ENCODE measurements around the gene ZNF554. TPM values are rescaled to one million over a fixed set of nuclear protein-coding genes. Genes with fewer than 3 reads are reported as not detected.

ZNF554 gene
- total RNA-seq, 2 donors from 2014 or later: 4.4 to 8.6 TPM

DNA sequence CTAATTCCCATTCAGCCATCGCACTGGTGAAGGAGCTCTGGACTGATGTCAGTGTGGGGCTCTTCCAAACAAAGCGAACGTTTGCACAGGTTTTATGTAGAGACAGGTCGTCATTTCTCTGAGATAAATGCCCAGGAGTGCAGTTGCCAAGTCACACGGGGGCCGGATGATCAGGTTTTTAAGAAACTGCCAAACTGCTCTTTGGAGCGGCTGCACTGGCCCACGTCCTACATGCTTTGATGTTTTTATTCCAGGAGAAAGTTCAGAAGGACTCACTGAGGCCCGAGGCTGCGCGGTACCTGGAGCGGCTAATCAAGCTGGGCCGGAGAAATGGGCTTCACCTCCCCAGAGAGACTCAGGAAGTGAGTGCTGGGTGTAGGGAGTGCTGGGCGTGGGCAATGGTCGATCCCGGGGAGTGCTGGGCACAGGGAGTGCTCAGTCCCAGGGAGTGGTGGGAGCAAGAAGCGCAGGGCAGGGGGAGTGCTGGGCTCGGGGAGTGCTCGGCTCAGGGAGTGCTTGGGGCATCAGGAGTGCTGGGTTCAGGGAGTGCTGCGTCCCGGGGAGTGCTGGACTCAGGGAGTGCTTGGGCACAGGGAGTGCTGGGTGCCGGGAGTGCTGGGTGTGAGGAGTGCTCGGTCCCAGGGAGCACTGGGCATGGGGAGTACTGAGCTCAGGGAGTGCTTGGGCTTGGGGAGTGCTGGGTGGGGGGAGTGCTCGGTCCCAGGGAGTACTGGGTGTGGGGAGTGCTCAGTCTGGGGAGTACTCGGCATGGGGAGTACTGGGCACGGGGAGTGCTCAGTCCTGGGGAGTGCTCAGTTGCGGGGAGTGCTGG, 23.6 kb upstream of the ZNF554 start:
- no peaks in the 10 kb centered on the region for H3K27me3 ChIP-seq (replicated peaks; ENCODE audit: insufficient read depth)
- no peaks in the 10 kb centered on the region for H3K36me3 ChIP-seq
- WGBS: 66% methylated on average over 27 of the region's 27 CpGs
- intact Hi-C loops (cut with DNase I): no loop called here
- no peaks in the 10 kb centered on the region for H3K9me3 ChIP-seq
- peak overlapping the region; percentile 16 to 35 for H3K4me3 ChIP-seq
- TF ChIP-seq, protein P1, sequence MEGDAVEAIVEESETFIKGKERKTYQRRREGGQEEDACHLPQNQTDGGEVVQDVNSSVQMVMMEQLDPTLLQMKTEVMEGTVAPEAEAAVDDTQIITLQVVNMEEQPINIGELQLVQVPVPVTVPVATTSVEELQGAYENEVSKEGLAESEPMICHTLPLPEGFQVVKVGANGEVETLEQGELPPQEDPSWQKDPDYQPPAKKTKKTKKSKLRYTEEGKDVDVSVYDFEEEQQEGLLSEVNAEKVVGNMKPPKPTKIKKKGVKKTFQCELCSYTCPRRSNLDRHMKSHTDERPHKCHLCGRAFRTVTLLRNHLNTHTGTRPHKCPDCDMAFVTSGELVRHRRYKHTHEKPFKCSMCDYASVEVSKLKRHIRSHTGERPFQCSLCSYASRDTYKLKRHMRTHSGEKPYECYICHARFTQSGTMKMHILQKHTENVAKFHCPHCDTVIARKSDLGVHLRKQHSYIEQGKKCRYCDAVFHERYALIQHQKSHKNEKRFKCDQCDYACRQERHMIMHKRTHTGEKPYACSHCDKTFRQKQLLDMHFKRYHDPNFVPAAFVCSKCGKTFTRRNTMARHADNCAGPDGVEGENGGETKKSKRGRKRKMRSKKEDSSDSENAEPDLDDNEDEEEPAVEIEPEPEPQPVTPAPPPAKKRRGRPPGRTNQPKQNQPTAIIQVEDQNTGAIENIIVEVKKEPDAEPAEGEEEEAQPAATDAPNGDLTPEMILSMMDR (IDR thresholded peaks at IDR 0.05): no peak
- peak; percentile 72 for TF ChIP-seq POLR2AphosphoS5 (IDR thresholded peaks at IDR 0.05)
- H3K4me1 ChIP-seq (replicated peaks): no peaks in the 10 kb centered on the region
- DNase-seq (ENCODE audit: low spot score): peak; percentile 62
- H3K27ac ChIP-seq: peak overlapping the region; percentile 65 to 67

DNA sequence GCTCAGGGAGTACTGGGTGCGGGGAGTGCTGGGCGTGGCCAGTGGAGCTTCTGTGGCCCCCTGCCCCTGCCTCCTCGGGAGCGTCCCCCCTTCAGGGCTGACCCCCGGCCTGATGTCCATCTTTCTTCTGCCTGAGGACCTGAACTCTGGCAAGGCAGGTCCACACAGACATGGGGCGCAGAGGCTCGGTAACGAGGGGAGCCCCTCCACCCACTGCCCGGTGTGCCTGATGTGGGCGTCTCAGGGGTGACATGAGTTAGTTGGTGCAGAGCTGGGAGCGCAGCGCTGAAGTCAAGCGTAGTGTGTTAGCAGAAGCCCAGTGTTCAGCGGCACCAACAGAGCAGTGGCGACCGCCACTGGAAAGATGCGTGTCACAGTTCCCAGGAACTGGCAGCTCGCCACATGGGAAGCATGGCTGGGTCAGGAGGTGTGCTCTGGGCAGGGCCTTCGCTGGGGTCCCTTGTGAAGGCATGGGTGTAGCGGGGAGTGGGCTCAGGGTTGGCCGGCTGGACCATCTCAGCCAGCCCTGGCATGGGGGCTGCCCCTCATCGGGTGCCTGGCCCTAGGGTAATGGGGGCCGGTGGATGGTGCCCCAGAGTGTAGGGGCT, 22.9 kb upstream of the ZNF554 start:
- Histone ChIP-seq H3K9me3 (no peaks in the 10 kb centered on the region), H3K4me1 (replicated peaks) (no peaks in the 10 kb centered on the region), H3K27ac (peak overlapping the region; percentile 65 to 67), H3K36me3 (no peaks in the 10 kb centered on the region), H3K27me3 (replicated peaks; ENCODE audit: insufficient read depth) (no peaks in the 10 kb centered on the region), H3K4me3 (peak overlapping the region in 1 of 2 donors; percentile 35)
- no peak for DNase-seq (ENCODE audit: low spot score)
- TF ChIP-seq, protein P1 (IDR thresholded peaks at IDR 0.05): no peak
- no peak for TF ChIP-seq POLR2AphosphoS5 (IDR thresholded peaks at IDR 0.05)
- no peak for TF ChIP-seq POLR2A (IDR thresholded peaks at IDR 0.05)
- 95% methylated on average over 23 of the region's 23 CpGs for WGBS
- intact Hi-C loops (cut with DNase I): no loop called here

DNA sequence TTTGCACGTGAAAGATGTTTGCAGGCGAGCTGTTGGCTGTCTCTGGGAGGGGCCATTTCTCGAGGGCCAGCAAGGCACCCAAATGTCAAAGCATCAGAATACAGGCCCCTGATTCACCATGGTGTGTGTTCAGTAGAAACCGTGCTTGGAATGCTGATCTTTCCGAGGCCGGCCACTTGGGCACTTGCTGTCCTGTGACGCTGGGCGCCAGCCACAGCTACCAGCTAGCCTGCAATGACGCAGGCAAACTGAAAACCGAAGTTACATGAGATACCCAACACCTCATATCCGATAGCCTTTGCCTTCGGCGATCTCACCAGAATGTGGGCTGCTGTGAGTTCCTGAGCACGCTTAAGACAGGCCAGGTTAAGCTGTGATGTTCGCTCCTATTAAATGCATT, 22.4 kb upstream of the ZNF554 start:
- Histone ChIP-seq H3K36me3 (no peaks in the 10 kb centered on the region), H3K27me3 (replicated peaks; ENCODE audit: insufficient read depth) (no peaks in the 10 kb centered on the region), H3K9me3 (no peaks in the 10 kb centered on the region), H3K27ac (no peak overlapping the region), H3K4me1 (replicated peaks) (no peaks in the 10 kb centered on the region), H3K4me3 (no peak overlapping the region)
- no peak for DNase-seq (ENCODE audit: low spot score)
- TF ChIP-seq, protein P1 (IDR thresholded peaks at IDR 0.05): no peak
- TF ChIP-seq POLR2A (IDR thresholded peaks at IDR 0.05): no peak
- intact Hi-C loops (cut with DNase I): no loop called here
- WGBS: 92% methylated on average over 15 of the region's 15 CpGs

DNA sequence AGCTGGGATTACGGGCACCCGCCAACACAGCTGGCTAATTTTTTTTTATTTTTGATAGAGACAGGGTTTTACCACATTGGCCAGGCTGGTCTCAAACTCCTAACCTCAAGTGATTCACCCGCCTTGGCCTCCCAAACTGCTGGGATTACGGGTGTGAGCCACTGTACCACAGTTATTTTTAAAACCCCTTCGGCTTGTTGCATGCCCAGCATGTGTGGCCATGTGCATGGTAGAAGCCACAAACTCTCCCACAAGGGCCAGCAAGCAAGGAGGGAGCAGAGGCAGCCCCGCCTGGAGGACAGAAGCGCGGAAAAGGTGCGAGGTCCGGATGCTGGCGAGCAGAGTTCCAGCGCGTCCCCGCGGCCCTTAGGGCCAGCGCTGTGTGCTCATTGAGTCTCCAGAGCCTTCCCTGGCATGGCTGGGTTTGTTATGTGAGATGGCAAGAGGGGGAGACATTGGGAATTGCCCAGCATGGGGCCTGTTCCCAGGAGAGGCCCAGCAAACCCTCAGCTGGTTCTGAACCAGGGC, 21.4 kb upstream of the ZNF554 start:
- Histone ChIP-seq H3K36me3 (no peaks in the 10 kb centered on the region), H3K4me3 (no peak overlapping the region), H3K9me3 (no peaks in the 10 kb centered on the region), H3K4me1 (replicated peaks) (no peaks in the 10 kb centered on the region), H3K27ac (no peak overlapping the region), H3K27me3 (replicated peaks; ENCODE audit: insufficient read depth) (no peaks in the 10 kb centered on the region)
- TF ChIP-seq, protein P1 (IDR thresholded peaks at IDR 0.05): no peak
- TF ChIP-seq POLR2A (IDR thresholded peaks at IDR 0.05): no peak
- no peak for TF ChIP-seq POLR2AphosphoS5 (IDR thresholded peaks at IDR 0.05)
- intact Hi-C loops (cut with DNase I): no loop called here
- no peak for DNase-seq (ENCODE audit: low spot score)
- WGBS: 94% methylated on average over 16 of the region's 16 CpGs
